ENCODE results near the gene TM2D3.

Gene TM2D3

DNA sequence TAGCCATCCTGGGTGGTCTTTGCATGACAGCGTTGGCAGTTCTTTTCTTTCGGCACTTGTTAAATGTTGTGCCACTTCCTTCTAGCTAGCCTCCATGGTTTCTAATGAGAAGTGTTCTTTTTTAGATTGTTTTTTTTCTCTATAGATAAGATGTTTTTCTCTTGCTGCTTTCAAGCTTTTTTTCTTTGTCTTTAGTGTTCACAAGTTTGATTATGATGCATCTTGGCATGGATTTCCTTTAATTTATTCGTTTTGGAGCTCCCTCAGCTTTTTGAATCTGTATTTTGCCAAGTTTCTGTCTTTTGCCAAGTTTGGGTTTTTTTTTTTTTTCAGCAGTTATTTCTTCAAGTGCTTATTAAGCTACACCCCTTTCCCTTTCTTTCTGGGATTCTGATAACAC lies 53.1 kb downstream of the TM2D3 start:
- DNase-seq = no peak

DNA sequence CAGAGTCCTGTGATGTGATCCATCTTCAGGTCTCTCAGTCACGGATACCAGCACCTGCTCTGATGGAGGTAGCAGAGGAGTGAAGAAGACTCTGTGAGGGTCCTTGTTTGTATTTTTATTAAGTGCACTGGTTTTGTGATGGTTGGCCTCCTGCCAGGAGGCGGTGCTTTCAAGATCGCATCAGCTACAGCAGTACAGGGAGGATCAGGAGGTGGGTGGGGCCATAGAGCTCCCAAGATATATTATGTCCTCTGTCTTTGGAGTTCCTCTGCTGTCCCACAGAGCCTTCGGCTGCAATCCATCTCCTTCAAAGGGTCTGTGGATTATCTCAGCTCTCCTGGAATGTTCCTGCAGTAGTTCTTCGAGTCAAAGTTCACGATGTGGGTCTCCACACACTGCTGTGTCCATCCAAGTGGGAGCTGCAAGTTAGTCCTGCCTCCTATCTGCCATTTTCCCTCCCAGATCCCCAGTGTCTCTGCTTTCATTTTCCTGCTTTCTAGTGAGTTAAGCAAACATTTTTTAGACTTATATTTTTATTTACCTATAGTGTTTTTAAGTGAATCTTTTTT lies 54.7 kb downstream of the TM2D3 start:
- no peak for DNase-seq

DNA sequence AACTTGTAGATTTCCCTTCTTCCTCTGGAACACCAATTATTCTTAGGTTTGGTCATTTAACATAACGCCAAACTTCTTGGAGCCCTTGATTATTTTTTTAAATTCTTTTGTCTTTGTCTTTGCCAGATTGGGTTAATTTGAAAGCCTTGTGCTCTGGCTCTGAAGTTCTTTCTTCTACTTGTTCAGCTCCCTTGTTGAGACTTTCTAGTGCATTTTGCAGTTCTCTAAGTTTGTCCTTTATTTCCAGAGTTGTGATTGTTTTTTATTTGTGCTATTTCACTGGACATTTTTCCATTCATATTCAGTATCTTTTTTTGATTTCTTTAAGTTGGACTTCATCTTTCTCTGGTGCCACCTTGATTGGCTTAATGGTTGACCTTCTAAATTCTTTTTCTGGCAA lies 55.5 kb downstream of the TM2D3 start:
- DNase-seq = no peak

Measured in CD4-positive, alpha-beta T cell treated with Interleukin-4 for 1 hour (primary cell).